Right cardiac atrium (tissue), 5 donors: ENCODE data around the gene CNMD. TPM values are rescaled to one million over a fixed set of nuclear protein-coding genes. Genes with fewer than 3 reads are reported as not detected.

ENCODE experiments used
- ATAC-seq, 2 donors: fragments of 200-7000 bp; cut with Tn5 transposase; one replicate each; pipeline versions ENCODE4 v1.8.0 to v1.9.1; 2020; ENCODE audit warnings: moderate library complexity in 2 of 2, mild to moderate bottlenecking in 1 of 2
- DNase-seq, 3 donors: peaks; one replicate each; pipeline ENCODE4 v3.0.0-alpha.2; 2020
- H3K27ac ChIP-seq: one replicate; pipeline ENCODE4 v1.5.1; 2013; ENCODE audit warnings: mild to moderate bottlenecking, low read length, control low read depth, moderate library complexity
- H3K27me3 ChIP-seq: one replicate; pipeline ENCODE4 v1.6.1; 2013; ENCODE audit not compliant: control insufficient read depth, insufficient read depth
- H3K4me1 ChIP-seq: one replicate; pipeline ENCODE4 v1.6.1; 2013; ENCODE audit warnings: low read length; ENCODE audit not compliant: control insufficient read depth, insufficient read depth
- H3K4me3 ChIP-seq: one replicate; pipeline ENCODE4 v1.5.1; 2013; ENCODE audit warnings: low read length, control low read depth
- H3K9me3 ChIP-seq: one replicate; pipeline ENCODE4 v1.6.1; 2013; ENCODE audit warnings: low read length; ENCODE audit not compliant: control insufficient read depth
- WGBS: extraction: QIAGEN DNeasy Blood & Tissue Kit; methylation state at CpG from one replicate; pipeline ENCODE4 v1.1.7; 2013; 5-methylcytosine and 5-hydroxymethylcytosine counted together
- intact Hi-C, 4 donors: fragments of 100-400 bp; cut with DNase I; formaldehyde crosslinking; loops; one replicate each; pipeline versions ENCODE4 v1.11.0 to v1.14.0; 2022 to 2023
- polyA plus RNA-seq: library from polyadenylated mRNA; stranded (reverse); fragments of 200-250 nt; gene quantifications from one replicate; pipeline ENCODE4 v1.2.3, GENCODE V29; 2013
- total RNA-seq, 4 donors: library from RNA; stranded (reverse); fragmentation: NEBNext Ultra II Directional; extraction: Animal tissue kit (Norgen Biotek cat#: 25700); gene quantifications; one replicate each; pipeline ENCODE4 v1.2.1, GENCODE V29; 2021
- donor health status: healthy with polysubstance abuse.
- donor health status: DM: no; HTN: yes; CAD: no.
- donor health status: DM: no; HTN: no; CAD: no.
- donor health status: DM: no; HTN: yes; CAD: no; lungs with severe emphysema.
- donor health status: DM: yes; HTN: yes; CAD: no.

CNMD gene
- total and polyA plus RNA-seq, 5 donors, result 0.05 TPM; not detected in 4

- Histone ChIP-seq H3K9me3 (no peaks in the 10 kb centered on the region), H3K4me1 (no peaks in the 10 kb centered on the region), H3K27ac (no peak overlapping the region), H3K27me3 (no peaks in the 10 kb centered on the region), H3K4me3 (no peak overlapping the region)
- WGBS, result 64% methylated on average over 3 of the region's 3 CpGs
- intact Hi-C loops, result no loop called here
- ATAC-seq, result no peak
- DNase-seq, result no peak
Observed at GRCh38 chr13:52776726-52777125, 37.1 kb upstream of the CNMD start.

GRCh38 chr13:52775511-52775910 lies 35.9 kb upstream of the CNMD start:
- 61% methylated on average over 5 of the region's 5 CpGs for WGBS
- ATAC-seq (no peak), DNase-seq (no peak)
- H3K4me1 ChIP-seq, result no peaks in the 10 kb centered on the region
- intact Hi-C loops, result no loop called here
- H3K27me3 ChIP-seq, result no peaks in the 10 kb centered on the region
- H3K27ac ChIP-seq, result no peak overlapping the region
- H3K9me3 ChIP-seq, result no peaks in the 10 kb centered on the region
- no peak overlapping the region for H3K4me3 ChIP-seq

- Histone ChIP-seq H3K9me3 (no peaks in the 10 kb centered on the region), H3K4me1 (no peaks in the 10 kb centered on the region), H3K27me3 (no peaks in the 10 kb centered on the region), H3K27ac (no peak overlapping the region), H3K4me3 (no peak overlapping the region)
- ATAC-seq (no peak), DNase-seq (no peak)
- intact Hi-C loops, result no loop called here
- WGBS, result 57% methylated on average over 4 of the region's 4 CpGs
Observed at GRCh38 chr13:52767949-52768516, 28.4 kb upstream of the CNMD start.

GRCh38 chr13:52765611-52766390 lies 26.2 kb upstream of the CNMD start:
- intact Hi-C loops, result no loop called here
- DNase-seq (no peak), ATAC-seq (no peak)
- Histone ChIP-seq H3K27me3 (no peaks in the 10 kb centered on the region), H3K9me3 (no peaks in the 10 kb centered on the region), H3K4me1 (no peaks in the 10 kb centered on the region), H3K4me3 (no peak overlapping the region), H3K27ac (no peak overlapping the region)
- WGBS, result 67% methylated on average over 11 of the region's 11 CpGs

GRCh38 chr13:52760077-52760476 lies 20.5 kb upstream of the CNMD start:
- Histone ChIP-seq H3K4me3 (no peak overlapping the region), H3K27me3 (no peaks in the 10 kb centered on the region), H3K27ac (no peak overlapping the region), H3K4me1 (no peaks in the 10 kb centered on the region), H3K9me3 (no peaks in the 10 kb centered on the region)
- ATAC-seq (no peak), DNase-seq (no peak)
- intact Hi-C loops, result no loop called here
- 56% methylated on average over 2 of the region's 2 CpGs for WGBS

- no peak for ATAC-seq
- H3K27ac ChIP-seq, result no peak overlapping the region
- H3K4me3 ChIP-seq, result no peak overlapping the region
- WGBS, result 52% methylated on average over 3 of the region's 3 CpGs
- H3K9me3 ChIP-seq, result no peaks in the 10 kb centered on the region
- no peaks in the 10 kb centered on the region for H3K27me3 ChIP-seq
- intact Hi-C loops, result no loop called here
- no peaks in the 10 kb centered on the region for H3K4me1 ChIP-seq
- DNase-seq, result no peak
Observed at GRCh38 chr13:52758114-52758513, 18.5 kb upstream of the CNMD start.

- DNase-seq, result no peak
- WGBS, result 89% methylated on average over 5 of the region's 5 CpGs
- H3K9me3 ChIP-seq, result no peaks in the 10 kb centered on the region
- no peaks in the 10 kb centered on the region for H3K4me1 ChIP-seq
- intact Hi-C loops, result no loop called here
- no peak overlapping the region for H3K4me3 ChIP-seq
- ATAC-seq, result no peak
- H3K27me3 ChIP-seq, result no peaks in the 10 kb centered on the region
- no peak overlapping the region for H3K27ac ChIP-seq
Observed at GRCh38 chr13:52751196-52751595, 11.6 kb upstream of the CNMD start.

- H3K4me3 ChIP-seq, result no peak overlapping the region
- H3K9me3 ChIP-seq, result no peaks in the 10 kb centered on the region
- ATAC-seq (no peak), DNase-seq (no peak)
- intact Hi-C loops, result no loop called here
- no peak overlapping the region for H3K27ac ChIP-seq
- WGBS, result 86% methylated on average over 1 of the region's 1 CpG
- no peaks in the 10 kb centered on the region for H3K4me1 ChIP-seq
- H3K27me3 ChIP-seq, result no peaks in the 10 kb centered on the region
Observed at GRCh38 chr13:52750713-52751112, 11.1 kb upstream of the CNMD start.

GRCh38 chr13:52749419-52749818 lies 9.8 kb upstream of the CNMD start:
- no peaks in the 10 kb centered on the region for H3K9me3 ChIP-seq
- ATAC-seq (no peak), DNase-seq (no peak)
- no peaks in the 10 kb centered on the region for H3K27me3 ChIP-seq
- 47% methylated on average over 5 of the region's 5 CpGs for WGBS
- H3K27ac ChIP-seq, result no peak overlapping the region
- no peak overlapping the region for H3K4me3 ChIP-seq
- intact Hi-C loops, result no loop called here
- H3K4me1 ChIP-seq, result no peaks in the 10 kb centered on the region

GRCh38 chr13:52746141-52746540 lies 6.5 kb upstream of the CNMD start:
- no peak overlapping the region for H3K4me3 ChIP-seq
- H3K27ac ChIP-seq, result no peak overlapping the region
- WGBS, result 61% methylated on average over 3 of the region's 3 CpGs
- DNase-seq (no peak), ATAC-seq (no peak)
- intact Hi-C loops, result no loop called here
- peaks cover 1% of the 10 kb centered on the region for H3K9me3 ChIP-seq
- H3K4me1 ChIP-seq, result no peaks in the 10 kb centered on the region
- no peaks in the 10 kb centered on the region for H3K27me3 ChIP-seq

GRCh38 chr13:52744842-52745375 lies 5.3 kb upstream of the CNMD start:
- DNase-seq (no peak), ATAC-seq (no peak)
- Histone ChIP-seq H3K4me1 (no peaks in the 10 kb centered on the region), H3K27ac (no peak overlapping the region), H3K27me3 (no peaks in the 10 kb centered on the region), H3K4me3 (no peak overlapping the region), H3K9me3 (peaks cover 1% of the 10 kb centered on the region)
- intact Hi-C loops, result no loop called here
- WGBS, result 48% methylated on average over 6 of the region's 6 CpGs
